Measurements from ENCODE around the gene C3orf62. TPM values are rescaled to one million over a fixed set of nuclear protein-coding genes. Genes with fewer than 3 reads are reported as not detected.
"Not testable (repeated sequence)": the region's sequence is repeated elsewhere in the genome, so short reads cannot be mapped to it uniquely, and the experiment has no call there.

The C3orf62 gene
- total RNA-seq, 1 donor from 2014 or later, result 2.1 TPM

- intact Hi-C loops (cut with DNase I), result no loop called here
- ATAC-seq, result no peak
- DNase-seq (ENCODE audit: missing footprints), result no peak
These were observed 40.8 kb downstream of the C3orf62 start for GRCh38 chr3:49236226-49236625.

- ATAC-seq; intact Hi-C loops (cut with DNase I); DNase-seq (ENCODE audit: missing footprints): not testable (repeated sequence)
These were observed 48.2 kb downstream of the C3orf62 start for GRCh38 chr3:49228817-49229216.

- DNase-seq (ENCODE audit: missing footprints) (no peak), ATAC-seq (no peak)
- intact Hi-C loops (cut with DNase I), result no loop called here
These were observed 55.0 kb downstream of the C3orf62 start for GRCh38 chr3:49222002-49222401.

- DNase-seq (ENCODE audit: missing footprints); ATAC-seq; intact Hi-C loops (cut with DNase I): not testable (repeated sequence)
These were observed 56.0 kb downstream of the C3orf62 start for GRCh38 chr3:49220985-49221563.

GRCh38 chr3:49219132-49219531 is 57.9 kb downstream of the C3orf62 start:
- DNase-seq (ENCODE audit: missing footprints) (no peak), ATAC-seq (no peak)
- intact Hi-C loops (cut with DNase I), result loop anchor here (5.0 kb wide), 1 partner anchor 47 kb away; the partner anchor contains the start of gene KLHDC8B

Small RNAs within 50 kb of the gene (microRNA-seq; reads per million reads assigned to microRNA genes)
- gene MIR4271, result not detected

Other genes starting within 250 kb of the C3orf62 start
- gene IMPDH2, start 247.8 kb downstream of the C3orf62 start, total RNA-seq, result 64.3 TPM
- gene QRICH1, start 183.2 kb downstream of the C3orf62 start, total RNA-seq, result 52.9 TPM
- gene QARS1, start 172.5 kb downstream of the C3orf62 start, total RNA-seq, result 207 TPM
- 54.0 TPM for gene USP19, start 156.4 kb downstream of the C3orf62 start, total RNA-seq
- 543 TPM for gene LAMB2, start 144.2 kb downstream of the C3orf62 start, total RNA-seq
- 9.4 TPM for gene CCDC71, start 110.9 kb downstream of the C3orf62 start, total RNA-seq
- gene KLHDC8B, start 105.6 kb downstream of the C3orf62 start, total RNA-seq, result 128 TPM
- 39.4 TPM for gene USP4, start 62.8 kb upstream of the C3orf62 start, total RNA-seq
- 136 TPM for gene GPX1, start 81.1 kb upstream of the C3orf62 start, total RNA-seq
- 285 TPM for gene RHOA, start 134.7 kb upstream of the C3orf62 start, total RNA-seq
- 17.1 TPM for gene TCTA, start 135.2 kb upstream of the C3orf62 start, total RNA-seq
- 20.5 TPM for gene AMT, start 145.2 kb upstream of the C3orf62 start, total RNA-seq
- 15.5 TPM for gene NICN1, start 152.1 kb upstream of the C3orf62 start, total RNA-seq
- 129 TPM for gene DAG1, start 193.0 kb upstream of the C3orf62 start, total RNA-seq

All from Right ventricle myocardium inferior (tissue), 1 donor.